K562 (cell line): ENCODE measurements around the gene GABARAP. TPM values are rescaled to one million over a fixed set of nuclear protein-coding genes. Genes with fewer than 3 reads are reported as not detected.

Experiments
- ELF1 ChIP-seq: fragments of 200-800 bp; sonication (Bioruptor generic); IDR thresholded peaks from 2 replicates; pipeline ENCODE4 v1.6.1; 2016; ENCODE audit warnings: missing genetic modification characterization, missing compliant biosample characterization
- ETV5 ChIP-seq: sonication (generic); formaldehyde crosslinking; IDR thresholded peaks from 2 replicates; pipeline ENCODE4 v1.4.0; 2020; ENCODE audit warnings: low read depth, mild to moderate bottlenecking, missing genetic modification reagents
- FOXP1 ChIP-seq: sonication (generic); formaldehyde crosslinking; IDR thresholded peaks from 2 replicates; pipeline ENCODE4 v1.8.0; 2022; ENCODE audit warnings: mild to moderate bottlenecking, missing genetic modification reagents
- HDAC3 ChIP-seq: fragments of 450-650 bp; IDR thresholded peaks from 2 replicates; pipeline ENCODE4 v1.6.1; 2018; ENCODE audit warnings: borderline replicate concordance, mild to moderate bottlenecking, moderate library complexity; ENCODE audit not compliant: partially characterized antibody
- HDAC6 ChIP-seq: IDR thresholded peaks from 2 replicates; pipeline ENCODE4 v1.6.1; 2012; ENCODE audit warnings: low read depth, mild to moderate bottlenecking, control low read depth, inconsistent platforms, low read length, moderate library complexity
- HNRNPK ChIP-seq: fragments of 200-400 bp; formaldehyde crosslinking; IDR thresholded peaks from one replicate; pipeline ENCODE4 v1.6.1; 2018; ENCODE audit warnings: mild to moderate bottlenecking, low read depth, low read length; ENCODE audit not compliant: poor library complexity, severe bottlenecking
- HNRNPUL1 ChIP-seq: fragments of 200-400 bp; formaldehyde crosslinking; IDR thresholded peaks from 2 replicates; pipeline ENCODE4 v1.6.1; 2017; ENCODE audit warnings: low read length
- KAT2B ChIP-seq: IDR thresholded peaks from one replicate; pipeline ENCODE4 v1.6.1; 2012; ENCODE audit warnings: low read depth, mild to moderate bottlenecking, control low read depth, inconsistent platforms, low read length, moderate library complexity
- KDM4B ChIP-seq, 2 experiments: fragments of 450-650 bp in 1 of 2; sonication (generic) in 1 of 2; IDR thresholded peaks; 2 replicates each; pipeline ENCODE4 v1.6.1; 2016 to 2017; ENCODE audit warnings: borderline replicate concordance in 2 of 2, antibody characterized with exemption in 1 of 2, low read depth in 1 of 2, mild to moderate bottlenecking in 1 of 2
- KDM5B ChIP-seq: fragments of 200-600 bp; sonication (generic); IDR thresholded peaks from 2 replicates; pipeline ENCODE4 v1.6.1; 2012; ENCODE audit warnings: low read depth, mild to moderate bottlenecking, moderate library complexity, low read length, control low read depth, inconsistent platforms; ENCODE audit not compliant: insufficient replicate concordance
- KHSRP ChIP-seq: fragments of 450-650 bp; IDR thresholded peaks from 2 replicates; pipeline ENCODE4 v1.6.1; 2017
- NFIC ChIP-seq: fragments of 450-650 bp; IDR thresholded peaks from 2 replicates; pipeline ENCODE4 v1.6.1; 2017; ENCODE audit warnings: mild to moderate bottlenecking, inconsistent platforms
- POLR2AphosphoS5 ChIP-seq: IDR thresholded peaks from 2 replicates; pipeline ENCODE4 v1.6.1; 2011; ENCODE audit warnings: mild to moderate bottlenecking, low read depth, low read length, moderate library complexity; ENCODE audit not compliant: control insufficient read depth, insufficient read depth
- SMAD3 ChIP-seq: fragments of 450-650 bp; formaldehyde crosslinking; conservative IDR thresholded peaks from 2 replicates; pipeline ENCODE4 v1.4.0; 2020; ENCODE audit warnings: mild to moderate bottlenecking
- SNIP1 ChIP-seq: fragments of 450-650 bp; IDR thresholded peaks from 2 replicates; pipeline ENCODE4 v1.7.1; 2017; ENCODE audit warnings: low read depth, mild to moderate bottlenecking
- TARDBP ChIP-seq: fragments of 450-650 bp; IDR thresholded peaks from 2 replicates; pipeline ENCODE4 v1.6.1; 2016
- TGIF2 ChIP-seq: sonication (generic); formaldehyde crosslinking; IDR thresholded peaks from 2 replicates; pipeline ENCODE4 v1.8.1; 2022; ENCODE audit warnings: mild to moderate bottlenecking, missing genetic modification reagents, moderate library complexity
- ZNF146 ChIP-seq: IDR thresholded peaks from one replicate; pipeline ENCODE4 v1.6.1; 2018; ENCODE audit warnings: missing compliant biosample characterization; ENCODE audit not compliant: unreplicated experiment
- ZNF316 ChIP-seq: fragments of 450-650 bp; IDR thresholded peaks from 2 replicates; pipeline ENCODE4 v1.6.1; 2016
- ZNF644 ChIP-seq: fragments of 200-800 bp; sonication (Bioruptor generic); IDR thresholded peaks from 2 replicates; pipeline ENCODE4 v1.6.1; 2016; ENCODE audit warnings: low read depth, missing genetic modification characterization, missing compliant biosample characterization
- polyA plus RNA-seq, 8 experiments: library from polyadenylated mRNA; depleted of rRNA in 4 of 8; stranded (reverse) in 5 of 8; unstranded in 3 of 8; fragments of >200 nt; fragmentation: Nextera tagmentation in 2 of 8; fragmentation: Illumina TruSeq in 1 of 8; extraction: Ambion mirVana in 2 of 8; extraction: Trizol in 1 of 8; gene quantifications; 2 replicates each; pipeline versions ENCODE4 v1.2.1 to v1.2.3, GENCODE V29; 2011 to 2014; ENCODE audit warnings: inconsistent platforms in 1 of 8, missing spikeins in 1 of 8
- total RNA-seq, 7 experiments: library from RNA; depleted of rRNA in 6 of 7; stranded (reverse); fragments of >200 nt in 6 of 7; fragmentation: Illumina TruSeq in 2 of 7; extraction: Trizol in 2 of 7; gene quantifications; 2 replicates each; pipeline versions ENCODE4 v1.2.1 to v1.2.3, GENCODE V29; 2011 to 2021; ENCODE audit warnings: low replicate concordance in 1 of 7
- TF ChIP-seq, protein P1 (sequence below), 2 experiments: fragments of 450-650 bp; IDR thresholded peaks; 2 replicates each; pipeline ENCODE4 v1.6.1; 2016
- TF ChIP-seq, protein P2 (sequence below): fragments of 250-450 bp; sonication (Bioruptor Pico); IDR thresholded peaks from 2 replicates; pipeline ENCODE4 v1.4.0; 2020
- TF ChIP-seq, protein P3 (sequence below): fragments of 250-450 bp; sonication (Bioruptor Pico); IDR thresholded peaks from 2 replicates; pipeline ENCODE4 v1.5.0; 2021; ENCODE audit warnings: mild to moderate bottlenecking, moderate library complexity

GABARAP gene
- total and polyA plus RNA-seq, 9 of the 15 experiments (the other 6 are each of a cell fraction or from before 2014, with no cell fraction given) = 47.5 to 373 (median 152) TPM

DNA sequence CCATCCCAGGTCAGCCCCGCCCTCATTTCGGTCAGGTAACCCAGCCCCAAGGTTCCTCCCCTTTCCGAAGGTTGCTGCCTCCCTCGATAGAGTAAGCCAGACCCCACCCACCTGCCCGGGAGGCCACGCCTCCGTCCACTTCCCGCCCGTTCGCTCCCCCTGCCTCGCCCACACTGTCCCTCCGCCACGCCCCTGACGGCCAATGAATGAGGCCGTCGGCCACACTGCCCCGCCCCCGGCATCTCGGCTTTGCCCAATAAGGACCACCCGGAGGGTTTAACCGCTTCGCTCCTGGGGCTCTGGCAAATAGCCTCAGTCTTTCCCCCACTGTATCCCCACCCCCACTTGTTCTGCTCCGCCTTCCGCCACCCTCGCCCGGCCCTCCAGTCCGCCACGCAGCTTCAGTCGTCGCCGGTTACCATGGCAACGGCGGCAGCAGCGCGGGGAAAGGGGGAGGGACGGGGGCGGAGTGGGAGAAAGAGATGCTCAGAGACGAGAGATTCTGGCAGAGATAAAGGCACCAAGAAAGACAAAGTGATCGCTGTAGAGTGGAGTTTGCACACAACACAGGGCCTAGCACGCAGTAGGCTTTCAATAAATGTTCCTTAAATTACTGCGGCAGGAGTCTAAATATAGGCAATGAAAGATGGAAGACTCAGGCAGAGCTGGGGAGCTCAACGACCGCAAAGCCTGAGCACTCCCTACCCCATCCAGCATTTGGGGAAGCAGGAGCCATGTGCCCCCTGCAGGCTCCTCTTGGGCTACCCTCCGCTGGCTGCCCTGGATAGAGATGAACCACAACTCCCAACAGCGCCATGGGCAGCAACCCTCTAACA is 27.7 kb downstream of the GABARAP start (continued):
- TF ChIP-seq KDM4B (IDR thresholded peaks at IDR 0.05; ENCODE audit: borderline replicate concordance in 2 of 2, low read depth in 1 of 2) (no peak), KHSRP (no peak), KAT2B (no peak), ZNF146 (no peak), ZNF316 (no peak), TARDBP (no peak), SNIP1 (no peak), HNRNPK (no peak), TGIF2 (CRISPR knock-in tag) (no peak), HDAC3 (no peak), FOXP1 (CRISPR knock-in tag) (no peak), SMAD3 (CRISPR knock-in tag) (no peak), ZNF644 (tag) (no peak), ELF1 (no peak), ETV5 (CRISPR knock-in tag) (no peak), HDAC6 (no peak), HNRNPUL1 (no peak), POLR2AphosphoS5 (no peak), NFIC (no peak), KDM5B (no peak)
- TF ChIP-seq, protein P1, sequence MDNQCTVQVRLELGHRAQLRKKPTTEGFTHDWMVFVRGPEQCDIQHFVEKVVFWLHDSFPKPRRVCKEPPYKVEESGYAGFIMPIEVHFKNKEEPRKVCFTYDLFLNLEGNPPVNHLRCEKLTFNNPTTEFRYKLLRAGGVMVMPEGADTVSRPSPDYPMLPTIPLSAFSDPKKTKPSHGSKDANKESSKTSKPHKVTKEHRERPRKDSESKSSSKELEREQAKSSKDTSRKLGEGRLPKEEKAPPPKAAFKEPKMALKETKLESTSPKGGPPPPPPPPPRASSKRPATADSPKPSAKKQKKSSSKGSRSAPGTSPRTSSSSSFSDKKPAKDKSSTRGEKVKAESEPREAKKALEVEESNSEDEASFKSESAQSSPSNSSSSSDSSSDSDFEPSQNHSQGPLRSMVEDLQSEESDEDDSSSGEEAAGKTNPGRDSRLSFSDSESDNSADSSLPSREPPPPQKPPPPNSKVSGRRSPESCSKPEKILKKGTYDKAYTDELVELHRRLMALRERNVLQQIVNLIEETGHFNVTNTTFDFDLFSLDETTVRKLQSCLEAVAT (IDR thresholded peaks at IDR 0.05) = no peak
- TF ChIP-seq, protein P2, sequence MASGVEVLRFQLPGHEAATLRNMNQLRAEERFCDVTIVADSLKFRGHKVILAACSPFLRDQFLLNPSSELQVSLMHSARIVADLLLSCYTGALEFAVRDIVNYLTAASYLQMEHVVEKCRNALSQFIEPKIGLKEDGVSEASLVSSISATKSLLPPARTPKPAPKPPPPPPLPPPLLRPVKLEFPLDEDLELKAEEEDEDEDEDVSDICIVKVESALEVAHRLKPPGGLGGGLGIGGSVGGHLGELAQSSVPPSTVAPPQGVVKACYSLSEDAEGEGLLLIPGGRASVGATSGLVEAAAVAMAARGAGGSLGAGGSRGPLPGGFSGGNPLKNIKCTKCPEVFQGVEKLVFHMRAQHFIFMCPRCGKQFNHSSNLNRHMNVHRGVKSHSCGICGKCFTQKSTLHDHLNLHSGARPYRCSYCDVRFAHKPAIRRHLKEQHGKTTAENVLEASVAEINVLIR (CRISPR knock-in tag) = no peak
- TF ChIP-seq, protein P3, sequence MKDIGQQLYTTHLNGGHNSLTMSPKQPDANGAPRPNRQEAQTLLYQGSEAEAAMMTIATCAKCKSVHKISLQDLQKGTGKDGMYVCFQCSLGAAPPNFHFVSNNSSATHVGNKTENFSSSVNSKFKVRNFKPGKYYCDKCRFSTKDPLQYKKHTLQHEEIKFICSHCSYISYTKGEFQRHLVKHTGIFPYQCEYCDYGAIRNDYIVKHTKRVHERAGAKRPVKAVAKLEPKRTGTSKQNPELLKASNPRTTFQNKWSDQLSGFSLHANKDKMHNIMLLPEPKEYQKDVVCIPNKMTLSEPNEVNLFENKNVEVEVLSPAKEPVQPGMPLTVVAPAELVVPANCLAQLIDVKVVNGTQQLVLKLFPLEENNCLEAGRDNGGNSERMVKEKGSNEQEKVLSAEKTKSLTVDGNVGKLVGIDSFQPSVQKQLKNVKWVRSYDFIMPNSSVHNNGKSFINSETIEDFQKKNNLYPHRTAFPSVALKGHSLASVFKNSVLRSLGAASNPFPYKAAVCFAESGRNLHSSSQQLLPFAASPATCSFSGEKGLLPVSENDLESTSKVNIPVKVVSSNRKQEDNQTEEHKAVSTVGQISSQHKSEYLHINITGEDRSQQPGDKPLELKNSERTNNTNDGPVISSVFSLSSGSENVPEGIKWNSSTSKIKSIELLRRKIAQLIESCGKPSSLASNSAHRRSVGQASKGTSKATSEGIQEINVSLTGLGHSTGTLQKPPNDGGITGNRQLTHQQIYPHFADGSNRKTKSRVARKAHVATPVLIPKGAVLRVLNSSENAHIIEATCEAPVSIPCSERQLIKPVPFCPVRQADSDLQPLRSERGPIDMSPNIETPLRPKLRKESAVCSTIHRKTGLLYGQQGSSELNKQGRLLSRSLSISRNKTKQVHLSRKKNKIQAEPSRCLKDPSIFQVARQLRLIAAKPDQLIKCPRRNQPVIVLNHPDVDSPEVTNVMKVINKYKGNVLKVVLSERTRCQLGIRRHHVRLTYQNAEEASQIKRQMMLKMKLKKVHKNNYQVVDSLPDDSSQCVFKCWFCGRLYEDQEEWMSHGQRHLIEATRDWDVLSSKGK (CRISPR knock-in tag) = no peak
